ENCODE results near the gene LRRIQ1. TPM values are rescaled to one million over a fixed set of nuclear protein-coding genes. Genes with fewer than 3 reads are reported as not detected.

Gene LRRIQ1
- total and polyA plus RNA-seq, 2 of the 13 experiments (the other 11 are each of a cell fraction or from before 2014, with no cell fraction given): not detected

DNA sequence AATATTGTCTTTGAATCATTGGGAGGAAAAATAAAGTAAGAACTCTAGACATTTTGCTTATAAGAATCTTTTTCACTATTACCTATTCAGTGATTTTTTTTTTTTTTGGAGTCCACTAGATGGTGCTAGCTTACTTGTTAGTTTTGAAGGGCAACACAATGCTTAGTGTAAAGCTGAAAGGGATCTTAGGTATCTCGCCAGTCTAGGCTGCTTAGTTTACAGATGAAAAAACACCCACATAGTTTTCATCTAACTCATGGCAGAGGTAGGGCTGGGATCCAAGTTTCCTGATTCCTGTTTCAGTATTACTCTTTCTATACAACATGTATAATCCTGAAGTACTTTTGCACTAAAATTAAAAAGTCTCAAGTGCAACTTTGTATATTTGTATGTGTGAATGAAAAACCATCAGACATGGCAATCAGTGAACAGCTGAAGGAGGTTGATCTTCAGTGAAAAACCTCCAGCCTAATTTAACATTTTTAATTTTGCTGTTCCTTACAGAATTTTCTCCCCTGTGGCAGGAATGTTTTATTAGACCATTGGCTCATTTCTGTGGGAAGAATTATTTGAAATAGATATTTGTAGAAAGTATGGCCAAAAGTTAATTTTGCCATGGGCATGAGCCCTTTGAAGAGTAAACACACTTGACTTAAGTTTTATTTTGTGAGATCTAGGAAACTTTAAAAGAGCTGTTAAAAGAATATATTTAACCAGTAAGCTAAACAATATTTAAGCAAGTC is 40.7 kb downstream of the LRRIQ1 start:
- no TSS peak for BruUV-seq (replicated peaks)
- POLR2A ChIA-PET: no interaction called here
- in situ Hi-C loops (cut with HindIII; ENCODE audit: extremely low pct_ligation_motif_present, low pct_unique_long_range_greater_than_20kb): no loop called here

More for the DNA sequence above, 40.7 kb downstream of the LRRIQ1 start:
- Histone ChIP-seq H3K9me3 (ENCODE audit: low read length) (no peaks in the 10 kb centered on the region), H3K9ac (ENCODE audit: insufficient read depth, low read depth, low read length) (no peak overlapping the region), H3K4me2 (ENCODE audit: low read depth, low read length) (no peak overlapping the region), H4K20me1 (ENCODE audit: insufficient read depth, low read length) (no peaks in the 10 kb centered on the region), H3K27me3 (ENCODE audit: control insufficient read depth in 1 of 2, insufficient read depth in 2 of 2, low read length in 2 of 2) (no peaks in the 10 kb centered on the region), H3K4me3 (replicated peaks in 1 of 3; ENCODE audit: insufficient read depth in 1 of 3, low read depth in 2 of 3, low read length in 3 of 3) (no peak overlapping the region), H3K79me2 (ENCODE audit: insufficient read depth, low read length) (no peaks in the 10 kb centered on the region), H3K4me1 (ENCODE audit: insufficient read depth, low read length) (no peaks in the 10 kb centered on the region), H3K36me3 (replicated peaks in 1 of 2; ENCODE audit: control insufficient read depth in 1 of 2, insufficient read depth in 2 of 2, low read length in 2 of 2) (no peaks in the 10 kb centered on the region), H3K27ac (ENCODE audit: extremely low read length, insufficient read depth, low read length) (no peak overlapping the region), H2AFZ (ENCODE audit: low read length) (no peak overlapping the region)
- intact Hi-C loops (cut with micrococcal nuclease; ENCODE audit: unreplicated experiment): no loop called here
- FAIRE-seq (peak; percentile 40), DNase-seq (ENCODE audit: low spot score) (peak; percentile 43), ATAC-seq (peak; percentile 84)
- WGBS (ENCODE audit: low lambda C conversion rate): 7% methylated on average over 1 of the region's 1 CpG
- CTCF ChIA-PET (ENCODE audit: low intra/inter-chr PET ratio, low total read pairs): interaction anchor here (1.6 kb wide), 1 partner anchor 372 kb away, joined by 9 read pairs; no protein-coding TSS in a partner anchor
- TF ChIP-seq, protein P1, sequence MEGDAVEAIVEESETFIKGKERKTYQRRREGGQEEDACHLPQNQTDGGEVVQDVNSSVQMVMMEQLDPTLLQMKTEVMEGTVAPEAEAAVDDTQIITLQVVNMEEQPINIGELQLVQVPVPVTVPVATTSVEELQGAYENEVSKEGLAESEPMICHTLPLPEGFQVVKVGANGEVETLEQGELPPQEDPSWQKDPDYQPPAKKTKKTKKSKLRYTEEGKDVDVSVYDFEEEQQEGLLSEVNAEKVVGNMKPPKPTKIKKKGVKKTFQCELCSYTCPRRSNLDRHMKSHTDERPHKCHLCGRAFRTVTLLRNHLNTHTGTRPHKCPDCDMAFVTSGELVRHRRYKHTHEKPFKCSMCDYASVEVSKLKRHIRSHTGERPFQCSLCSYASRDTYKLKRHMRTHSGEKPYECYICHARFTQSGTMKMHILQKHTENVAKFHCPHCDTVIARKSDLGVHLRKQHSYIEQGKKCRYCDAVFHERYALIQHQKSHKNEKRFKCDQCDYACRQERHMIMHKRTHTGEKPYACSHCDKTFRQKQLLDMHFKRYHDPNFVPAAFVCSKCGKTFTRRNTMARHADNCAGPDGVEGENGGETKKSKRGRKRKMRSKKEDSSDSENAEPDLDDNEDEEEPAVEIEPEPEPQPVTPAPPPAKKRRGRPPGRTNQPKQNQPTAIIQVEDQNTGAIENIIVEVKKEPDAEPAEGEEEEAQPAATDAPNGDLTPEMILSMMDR (CRISPR knock-in tag; IDR thresholded peaks at IDR 0.05): peak; percentile 53
- TF ChIP-seq ZBTB8A (CRISPR knock-in tag; IDR thresholded peaks at IDR 0.05; ENCODE audit: borderline replicate concordance, low read depth) (no peak), LCORL (IDR thresholded peaks at IDR 0.05) (no peak), LCORL (CRISPR knock-in tag; IDR thresholded peaks at IDR 0.05) (no peak), TAF15 (IDR thresholded peaks at IDR 0.05; ENCODE audit: low read depth, low read length, poor library complexity, severe bottlenecking) (no peak), SMC3 (IDR thresholded peaks at IDR 0.05; ENCODE audit: low read length) (peak; percentile 20; the same call in 1 of the 2 replicates), STAG1 (CRISPR knock-in tag; IDR thresholded peaks at IDR 0.05) (peak; percentile 40; the same call in 1 of the 2 replicates), NR2F6 (IDR thresholded peaks at IDR 0.05) (no peak), NR2F6 (CRISPR knock-in tag; IDR thresholded peaks at IDR 0.05) (no peak)
- TF ChIP-seq, protein P2, sequence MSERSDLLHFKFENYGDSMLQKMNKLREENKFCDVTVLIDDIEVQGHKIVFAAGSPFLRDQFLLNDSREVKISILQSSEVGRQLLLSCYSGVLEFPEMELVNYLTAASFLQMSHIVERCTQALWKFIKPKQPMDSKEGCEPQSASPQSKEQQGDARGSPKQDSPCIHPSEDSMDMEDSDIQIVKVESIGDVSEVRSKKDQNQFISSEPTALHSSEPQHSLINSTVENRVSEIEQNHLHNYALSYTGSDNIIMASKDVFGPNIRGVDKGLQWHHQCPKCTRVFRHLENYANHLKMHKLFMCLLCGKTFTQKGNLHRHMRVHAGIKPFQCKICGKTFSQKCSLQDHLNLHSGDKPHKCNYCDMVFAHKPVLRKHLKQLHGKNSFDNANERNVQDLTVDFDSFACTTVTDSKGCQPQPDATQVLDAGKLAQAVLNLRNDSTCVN (CRISPR knock-in tag; IDR thresholded peaks at IDR 0.05; ENCODE audit: borderline replicate concordance): no peak
